Daoy (cell line): Measurements from ENCODE around the gene SOS2. TPM values are rescaled to one million over a fixed set of nuclear protein-coding genes. Genes with fewer than 3 reads are reported as not detected.

Source experiments
- DNase-seq: peaks from one replicate; pipeline ENCODE4 v3.0.0-alpha.2; 2015; ENCODE audit warnings: low read depth
- total RNA-seq: library from RNA; depleted of rRNA; stranded (reverse); fragments of >200 nt; shearing (Covaris generic); gene quantifications from 2 replicates; pipeline ENCODE4 v1.2.3, GENCODE V29; 2014

Gene SOS2
- total RNA-seq, 1 experiment from 2014 or later = 21.8 TPM

DNA sequence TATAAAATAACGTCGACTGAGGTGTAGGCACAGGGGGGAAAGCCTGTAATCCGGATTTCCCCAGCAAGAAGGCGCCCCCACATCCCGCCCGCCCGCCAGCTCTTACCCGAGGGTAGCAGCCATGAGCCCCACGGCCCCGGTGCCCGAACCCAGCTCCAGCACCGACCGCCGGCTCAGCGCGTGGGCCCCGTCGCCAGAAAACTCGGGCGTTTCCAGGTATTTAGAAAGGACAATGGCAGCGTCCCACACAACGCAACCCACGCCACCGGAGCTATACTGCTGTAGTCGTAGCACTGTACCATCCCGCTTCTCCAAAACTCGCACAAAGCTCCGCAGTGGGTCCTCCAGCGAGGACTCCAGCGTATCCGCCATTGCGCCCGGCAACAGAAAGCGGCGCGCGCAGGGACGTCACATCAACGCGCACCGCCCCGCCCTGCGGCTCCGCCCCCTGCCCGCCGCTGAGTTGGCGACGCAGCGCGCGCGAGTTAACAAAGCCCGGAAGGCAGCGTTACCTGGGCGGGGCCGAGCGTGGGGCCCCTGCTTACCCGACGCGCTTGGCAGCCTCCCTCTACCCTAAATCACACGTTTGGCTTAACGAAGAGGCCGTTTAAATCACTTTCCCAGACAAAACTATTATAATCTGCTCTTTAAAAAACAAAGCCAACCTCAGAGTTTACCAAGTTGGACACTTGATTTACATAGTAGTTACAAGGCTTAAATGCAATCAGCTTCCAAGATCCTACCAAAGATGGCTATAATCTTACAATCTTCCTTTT is 115.0 kb downstream of the SOS2 start, which contains the start of gene VCPKMT:
Gene VCPKMT, minus strand, starts transcription at position 392 of the 776 bp plus-strand sequence. Its CDS starts 20 bp downstream, at position 372.
- DNase-seq = peak; percentile 98

- DNase-seq = no peak
Measured at GRCh38 chr14:50113381-50114035, 117.9 kb downstream of the SOS2 start.

DNA sequence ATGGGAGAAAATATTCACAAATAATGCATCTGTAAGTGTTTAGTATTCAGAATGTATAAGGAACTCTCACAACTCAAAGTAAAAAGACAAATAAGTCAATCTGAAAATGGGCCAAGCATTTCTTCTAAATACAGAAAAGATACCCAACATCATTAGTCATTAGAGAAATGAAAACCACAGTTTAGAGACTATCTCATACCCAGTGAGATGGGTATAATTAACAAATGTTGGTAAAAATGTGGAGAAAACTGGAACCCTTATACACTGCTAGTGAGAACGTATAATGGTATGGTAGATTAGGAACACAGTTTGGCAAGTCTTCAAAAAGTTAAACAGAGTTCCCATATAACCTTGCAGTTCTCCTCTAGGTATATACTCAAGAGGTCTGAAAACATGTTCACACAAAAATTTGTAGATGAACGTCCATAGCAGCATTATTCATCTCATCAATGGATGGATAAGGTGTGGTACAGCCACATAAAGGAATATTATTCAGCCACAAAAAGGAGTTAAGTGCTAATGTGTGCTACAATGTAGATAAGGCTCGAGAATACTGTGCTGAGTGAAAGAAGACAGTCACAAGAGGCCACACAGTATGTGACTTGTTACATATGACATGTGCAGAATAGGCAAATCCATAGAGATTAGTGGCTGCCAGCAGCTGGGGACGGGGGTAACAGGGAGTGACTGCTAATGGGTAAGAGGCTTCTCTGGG is 120.9 kb downstream of the SOS2 start:
- DNase-seq = no peak

- no peak for DNase-seq
Measured at GRCh38 chr14:50109342-50109741, 122.0 kb downstream of the SOS2 start.

GRCh38 chr14:50107850-50108249 is 123.5 kb downstream of the SOS2 start:
- DNase-seq = no peak

- no peak for DNase-seq
Measured at GRCh38 chr14:50106178-50106577, 125.2 kb downstream of the SOS2 start.

DNA sequence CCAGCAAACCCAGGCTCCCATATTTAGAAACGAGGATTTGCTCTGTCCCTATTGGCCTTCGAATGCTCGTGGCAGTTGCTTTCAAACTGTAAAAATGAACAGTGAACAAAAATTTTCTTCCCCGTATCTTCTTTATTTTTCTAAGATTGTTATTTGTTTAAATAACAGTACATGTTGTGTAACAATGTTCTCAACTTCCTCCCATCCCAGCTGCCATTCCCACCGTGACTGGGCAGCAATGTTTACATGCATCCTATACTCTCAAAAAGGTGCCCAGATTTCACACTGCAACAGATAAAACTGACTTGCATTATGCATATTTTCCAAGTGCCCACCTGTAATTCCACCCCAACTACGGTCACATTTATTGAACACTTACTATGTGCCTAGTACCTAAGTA is 127.8 kb downstream of the SOS2 start:
- DNase-seq = no peak

DNA sequence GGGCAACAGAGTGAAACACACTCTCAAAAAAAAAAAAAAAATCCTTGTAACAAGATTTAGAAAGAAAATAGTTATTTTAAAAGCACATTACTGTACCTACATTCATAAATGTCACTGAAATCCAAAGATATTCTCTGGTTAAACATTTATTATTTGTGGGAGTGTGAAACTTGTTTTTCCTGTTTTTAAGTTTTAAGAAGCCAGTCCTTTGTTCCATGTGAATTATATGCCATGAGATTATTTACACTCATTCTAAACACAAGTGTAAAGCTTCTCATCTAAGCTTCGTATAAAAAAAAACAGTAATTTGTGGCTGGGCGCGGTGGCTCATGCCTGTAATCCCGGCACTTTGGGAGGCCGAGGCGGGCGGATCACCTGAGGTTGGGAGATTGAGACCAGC is 130.0 kb downstream of the SOS2 start:
- DNase-seq = no peak

DNA sequence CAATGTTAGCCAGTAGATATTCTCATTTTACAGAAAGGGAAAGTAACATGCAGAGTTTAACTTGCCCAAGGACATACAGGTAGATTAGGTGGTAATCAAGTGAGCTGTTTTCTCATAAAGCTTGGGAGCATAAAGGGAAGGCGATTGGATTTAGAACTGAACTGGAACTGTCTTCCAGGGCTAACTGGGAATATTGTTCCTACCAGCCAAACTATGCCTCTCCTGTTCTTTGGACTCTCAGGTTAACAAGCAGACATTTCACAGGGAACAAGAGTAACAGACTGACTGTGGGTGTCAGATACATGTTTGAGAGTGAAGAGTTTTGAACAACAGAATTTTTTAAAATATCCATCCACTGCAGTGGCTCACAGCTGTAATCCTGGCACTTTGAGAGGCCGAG is 130.6 kb downstream of the SOS2 start:
- DNase-seq = no peak

- DNase-seq = peak; percentile 72
Measured at GRCh38 chr14:50099335-50099734, 132.0 kb downstream of the SOS2 start.

GRCh38 chr14:50095895-50096294 is 135.5 kb downstream of the SOS2 start:
- DNase-seq = no peak

GRCh38 chr14:50094056-50094755 is 137.2 kb downstream of the SOS2 start:
- DNase-seq = no peak

DNA sequence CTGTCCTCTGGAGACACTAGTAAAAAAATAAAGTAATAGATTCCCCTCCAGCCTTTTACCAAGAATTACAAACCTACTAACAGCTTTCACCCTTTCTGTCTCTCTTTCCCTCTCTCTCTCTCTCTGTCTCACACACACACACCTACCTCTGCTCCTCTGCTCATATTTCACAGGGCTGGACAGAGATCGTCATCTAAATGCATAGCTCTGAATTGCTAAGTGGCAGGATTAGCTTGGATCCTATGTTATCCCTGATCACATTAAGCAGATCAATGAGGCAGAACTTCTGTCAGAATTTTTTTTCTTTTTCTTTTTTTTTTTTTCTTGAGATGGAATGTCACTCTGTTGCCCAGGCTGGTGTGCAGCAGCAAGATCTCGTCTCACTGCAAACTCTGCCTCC is 137.9 kb downstream of the SOS2 start:
- no peak for DNase-seq

DNA sequence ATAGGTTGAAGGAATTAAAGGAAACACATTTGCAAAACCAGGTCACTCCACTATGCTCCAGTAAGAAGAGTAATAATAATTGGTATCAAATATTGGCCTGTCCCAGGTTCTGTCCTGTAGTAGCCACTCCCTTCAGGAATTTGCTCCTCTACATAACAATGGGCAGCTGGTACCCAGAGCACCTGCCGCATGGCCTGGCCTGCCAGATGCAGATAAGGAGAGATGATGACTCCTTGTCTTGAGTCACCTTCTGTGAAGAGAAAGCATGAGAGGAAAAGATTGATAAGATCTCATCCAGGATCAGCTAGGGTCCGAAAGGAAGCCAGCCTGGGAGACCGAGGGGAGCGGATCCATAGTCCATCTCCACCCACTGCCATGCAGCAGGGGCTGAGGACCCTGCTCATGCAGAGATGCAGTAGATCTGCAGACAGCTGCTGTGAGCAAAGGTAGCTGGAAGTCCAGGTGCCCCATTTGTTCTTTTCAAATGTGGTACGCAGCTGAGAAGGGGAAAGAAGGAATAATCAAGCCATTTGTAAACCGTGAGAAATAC is 139.3 kb downstream of the SOS2 start:
- no peak for DNase-seq

- DNase-seq = no peak
Measured at GRCh38 chr14:50091240-50091913, 140.0 kb downstream of the SOS2 start.

DNA sequence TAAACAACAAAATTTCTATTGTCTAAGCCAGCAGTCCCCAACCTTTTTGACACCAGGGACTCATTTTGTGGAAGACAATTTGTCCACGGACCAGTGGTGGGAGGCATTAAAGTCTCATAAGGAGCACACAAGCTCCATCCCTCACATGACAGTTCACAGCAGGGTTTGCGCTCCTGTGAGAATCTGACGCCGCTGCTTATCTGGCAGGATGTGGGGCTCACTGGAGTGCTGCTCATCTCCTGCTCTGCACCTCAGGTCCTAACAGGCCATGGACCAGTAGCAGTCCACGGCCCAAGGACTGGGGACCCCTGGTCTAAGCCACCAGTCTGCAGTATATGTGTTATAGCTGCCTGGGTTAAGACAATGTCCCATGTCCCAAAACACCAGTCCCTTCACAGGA is 142.2 kb downstream of the SOS2 start:
- no peak for DNase-seq

DNA sequence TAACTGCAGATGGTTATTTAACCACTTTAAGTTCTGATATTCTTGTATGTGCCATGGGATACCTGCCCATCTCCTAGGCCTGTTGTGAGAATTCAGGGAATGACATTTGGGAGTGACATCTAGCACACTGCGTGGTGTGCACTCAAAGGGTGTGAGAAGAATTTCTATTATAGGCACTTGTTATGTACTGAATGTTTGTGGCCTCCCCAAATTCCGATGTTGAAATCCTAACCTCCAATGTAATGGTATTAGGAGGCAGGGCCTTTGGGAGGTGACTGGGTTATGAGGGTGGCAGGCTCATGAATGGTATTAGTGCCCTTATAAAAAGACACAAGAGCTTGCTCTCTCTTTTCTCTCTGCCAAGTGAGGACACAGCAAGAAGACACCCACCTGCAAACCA is 142.6 kb downstream of the SOS2 start:
- DNase-seq = no peak

GRCh38 chr14:50088117-50088515 is 143.3 kb downstream of the SOS2 start:
- no peak for DNase-seq

GRCh38 chr14:50087341-50088116 is 143.8 kb downstream of the SOS2 start:
- no peak for DNase-seq

- DNase-seq = no peak
Measured at GRCh38 chr14:50086321-50086711, 145.1 kb downstream of the SOS2 start.
